ENCODE data around the gene ERG. TPM values are rescaled to one million over a fixed set of nuclear protein-coding genes. Genes with fewer than 3 reads are reported as not detected.

Gene ERG
- total RNA-seq, 1 experiment from 2014 or later = 0.11 TPM

GRCh38 chr21:38410466-38410865, 87.8 kb downstream of the ERG start:
- no peak overlapping the region for H4K5ac ChIP-seq (ENCODE audit: insufficient read length, low read depth, low read length)
- H4K91ac ChIP-seq (ENCODE audit: insufficient read length, low read depth, low read length) = no peak overlapping the region
- no peak overlapping the region for H3K4ac ChIP-seq (ENCODE audit: low read depth, low read length)
- no peak overlapping the region for H3K56ac ChIP-seq (ENCODE audit: insufficient read length, low read depth, low read length)
- no peak overlapping the region for H2AFZ ChIP-seq (ENCODE audit: low read length)
- no peak overlapping the region for H2AK5ac ChIP-seq (ENCODE audit: insufficient read length, low read length)
- H3K27ac Mint-ChIP-seq = no peak overlapping the region
- no peak overlapping the region for H2BK12ac ChIP-seq (ENCODE audit: insufficient read length, low read depth, low read length)
- H3K27me3 Mint-ChIP-seq (ENCODE audit: low read depth) = no peaks in the 10 kb centered on the region; the same call in 1 of the 2 replicates
- H3K27me3 ChIP-seq (ENCODE audit: insufficient read depth, low read length) = no peaks in the 10 kb centered on the region
- no peak overlapping the region for H2BK20ac ChIP-seq (ENCODE audit: low read depth, low read length, poor library complexity, severe bottlenecking)
- H4K20me1 ChIP-seq (ENCODE audit: control insufficient read depth, insufficient read depth, insufficient read length) = no peaks in the 10 kb centered on the region
- H3K4me3 Mint-ChIP-seq = no peak overlapping the region
- H3K23ac ChIP-seq (ENCODE audit: insufficient read length, low read depth, low read length) = no peak overlapping the region
- no peak overlapping the region for H2BK15ac ChIP-seq (ENCODE audit: low read depth, low read length)
- H3K9ac ChIP-seq (ENCODE audit: extremely low read depth, insufficient read length, low read length) = no peak overlapping the region
- peaks cover 0 to 3% (median 0%) of the 10 kb centered on the region in 3 experiments; a peak in 2 of 7 replicates for H3K36me3 Mint-ChIP-seq (ENCODE audit: insufficient read depth in 1 of 3, low read depth in 3 of 3)
- no peak overlapping the region for H3K27ac ChIP-seq (ENCODE audit: insufficient read length, low read depth, low read length)
- no peaks in the 10 kb centered on the region for H3K23me2 ChIP-seq (ENCODE audit: insufficient read length, low read depth, low read length, poor library complexity, severe bottlenecking)
- no peak overlapping the region for H3K4me2 ChIP-seq (ENCODE audit: insufficient read depth, insufficient read length, low read length)
- TF ChIP-seq, protein P1, sequence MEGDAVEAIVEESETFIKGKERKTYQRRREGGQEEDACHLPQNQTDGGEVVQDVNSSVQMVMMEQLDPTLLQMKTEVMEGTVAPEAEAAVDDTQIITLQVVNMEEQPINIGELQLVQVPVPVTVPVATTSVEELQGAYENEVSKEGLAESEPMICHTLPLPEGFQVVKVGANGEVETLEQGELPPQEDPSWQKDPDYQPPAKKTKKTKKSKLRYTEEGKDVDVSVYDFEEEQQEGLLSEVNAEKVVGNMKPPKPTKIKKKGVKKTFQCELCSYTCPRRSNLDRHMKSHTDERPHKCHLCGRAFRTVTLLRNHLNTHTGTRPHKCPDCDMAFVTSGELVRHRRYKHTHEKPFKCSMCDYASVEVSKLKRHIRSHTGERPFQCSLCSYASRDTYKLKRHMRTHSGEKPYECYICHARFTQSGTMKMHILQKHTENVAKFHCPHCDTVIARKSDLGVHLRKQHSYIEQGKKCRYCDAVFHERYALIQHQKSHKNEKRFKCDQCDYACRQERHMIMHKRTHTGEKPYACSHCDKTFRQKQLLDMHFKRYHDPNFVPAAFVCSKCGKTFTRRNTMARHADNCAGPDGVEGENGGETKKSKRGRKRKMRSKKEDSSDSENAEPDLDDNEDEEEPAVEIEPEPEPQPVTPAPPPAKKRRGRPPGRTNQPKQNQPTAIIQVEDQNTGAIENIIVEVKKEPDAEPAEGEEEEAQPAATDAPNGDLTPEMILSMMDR (conservative IDR thresholded peaks at IDR 0.05) = no peak
- H2BK120ac ChIP-seq (ENCODE audit: low read depth, low read length, poor library complexity, severe bottlenecking) = no peak overlapping the region
- no peaks in the 10 kb centered on the region for H3K79me1 ChIP-seq (ENCODE audit: insufficient read depth, low read depth, low read length, poor library complexity, severe bottlenecking)
- peaks cover 5% of the 10 kb centered on the region; the same call in 1 of the 2 replicates for H3K4me1 ChIP-seq (ENCODE audit: insufficient read depth, low read length)
- WGBS (ENCODE audit: extremely low coverage, insufficient read length, low lambda C conversion rate) = no CpG with 5 or more reads among the region's 1 CpG
- no peak overlapping the region for H2BK5ac ChIP-seq (ENCODE audit: insufficient read length, low read length)
- H3K9me3 ChIP-seq (ENCODE audit: control insufficient read depth, low read depth, low read length) = no peaks in the 10 kb centered on the region
- DNase-seq = no peak
- H4K8ac ChIP-seq (replicated peaks; ENCODE audit: insufficient read length, low read depth, low read length) = no peak overlapping the region
- H3K18ac ChIP-seq (ENCODE audit: insufficient read length, low read depth, low read length) = no peak overlapping the region
- peaks cover 19 to 21% of the 10 kb centered on the region in 2 experiments for H3K4me1 Mint-ChIP-seq
- H3K9me3 Mint-ChIP-seq = peaks cover 10 to 11% of the 10 kb centered on the region in 2 experiments
- no peaks in the 10 kb centered on the region for H3K79me2 ChIP-seq (ENCODE audit: insufficient read depth, low read length)
- no peak overlapping the region for H3T11ph ChIP-seq (ENCODE audit: low read length)
- H3K14ac ChIP-seq (ENCODE audit: insufficient read depth, low read length) = no peak overlapping the region

Measured in H9 (cell line).